ENCODE results near the gene EPDR1. TPM values are rescaled to one million over a fixed set of nuclear protein-coding genes. Genes with fewer than 3 reads are reported as not detected.

The EPDR1 gene
- total RNA-seq, 1 experiment from 2014 or later: 5.3 TPM

DNA sequence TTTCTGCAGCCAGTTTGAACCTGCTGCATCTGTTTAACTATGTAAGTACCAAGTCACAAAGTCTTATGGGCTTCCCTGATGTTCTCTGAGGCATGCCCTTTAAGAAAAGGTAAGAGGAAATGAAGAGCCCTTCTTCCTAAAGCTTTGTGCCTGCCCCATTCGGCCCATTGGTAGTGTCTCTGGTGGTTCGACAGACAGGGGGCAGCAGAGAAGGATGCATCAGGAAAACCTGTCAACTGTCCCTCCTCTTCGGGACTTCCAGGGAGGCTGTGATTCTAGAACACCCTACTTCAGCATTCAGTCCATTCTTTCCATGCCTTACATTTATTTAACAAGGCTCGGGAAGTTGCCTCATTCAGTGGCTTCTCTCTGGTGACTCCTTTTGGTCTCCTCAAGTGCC lies 1.9 kb upstream of the EPDR1 start:
- H3K27me3 ChIP-seq (ENCODE audit: insufficient read depth, low read length): peaks cover 12% of the 10 kb centered on the region; the same call in 1 of the 2 replicates

More for the DNA sequence above, 1.9 kb upstream of the EPDR1 start:
- no peak overlapping the region for H3K18ac ChIP-seq (ENCODE audit: insufficient read length, low read depth, low read length)
- H3K9me3 Mint-ChIP-seq: no peaks in the 10 kb centered on the region
- no peak overlapping the region for H3K14ac ChIP-seq (ENCODE audit: insufficient read depth, low read length)
- H3K23ac ChIP-seq (ENCODE audit: insufficient read length, low read depth, low read length): no peak overlapping the region
- H4K20me1 ChIP-seq (ENCODE audit: control insufficient read depth, insufficient read depth, insufficient read length): no peaks in the 10 kb centered on the region
- H3T11ph ChIP-seq (ENCODE audit: low read length): no peak overlapping the region
- H3K4me2 ChIP-seq (ENCODE audit: insufficient read depth, insufficient read length, low read length): no peak overlapping the region
- H3K4me1 ChIP-seq (ENCODE audit: insufficient read depth, low read length): no peaks in the 10 kb centered on the region
- H2BK12ac ChIP-seq (ENCODE audit: insufficient read length, low read depth, low read length): no peak overlapping the region
- H3K79me1 ChIP-seq (ENCODE audit: insufficient read depth, low read depth, low read length, poor library complexity, severe bottlenecking): no peaks in the 10 kb centered on the region
- no peaks in the 10 kb centered on the region for H3K9me3 ChIP-seq (ENCODE audit: control insufficient read depth, low read depth, low read length)
- no peak overlapping the region for H2AFZ ChIP-seq (ENCODE audit: low read length)
- H3K23me2 ChIP-seq (ENCODE audit: insufficient read length, low read depth, low read length, poor library complexity, severe bottlenecking): peaks cover 20% of the 10 kb centered on the region
- peak; percentile 61 for TF ChIP-seq CTCF (conservative IDR thresholded peaks at IDR 0.05)
- DNase-seq: peak; percentile 54
- H2AK5ac ChIP-seq (ENCODE audit: insufficient read length, low read length): no peak overlapping the region
- H3K56ac ChIP-seq (ENCODE audit: insufficient read length, low read depth, low read length): no peak overlapping the region
- H3K4me3 Mint-ChIP-seq: no peak overlapping the region; a peak in 1 of 5 replicates
- peaks cover 78% of the 10 kb centered on the region for H3K27me3 Mint-ChIP-seq (ENCODE audit: low read depth)
- no peak overlapping the region for H4K91ac ChIP-seq (ENCODE audit: insufficient read length, low read depth, low read length)
- H2BK120ac ChIP-seq (ENCODE audit: low read depth, low read length, poor library complexity, severe bottlenecking): no peak overlapping the region
- H4K5ac ChIP-seq (ENCODE audit: insufficient read length, low read depth, low read length): no peak overlapping the region
- H4K8ac ChIP-seq (replicated peaks; ENCODE audit: insufficient read length, low read depth, low read length): no peak overlapping the region
- H3K9ac ChIP-seq (ENCODE audit: extremely low read depth, insufficient read length, low read length): no peak overlapping the region
- no peak overlapping the region for H2BK15ac ChIP-seq (ENCODE audit: low read depth, low read length)
- H3K4ac ChIP-seq (ENCODE audit: low read depth, low read length): no peak overlapping the region
- no peak overlapping the region for H3K27ac ChIP-seq (ENCODE audit: insufficient read length, low read depth, low read length)
- no CpG with 5 or more reads among the region's 4 CpGs for WGBS (ENCODE audit: extremely low coverage, insufficient read length, low lambda C conversion rate)
- H2BK5ac ChIP-seq (ENCODE audit: insufficient read length, low read length): no peak overlapping the region
- H3K4me1 Mint-ChIP-seq: peaks cover 16 to 21% of the 10 kb centered on the region in 2 experiments
- H3K27ac Mint-ChIP-seq: no peak overlapping the region
- no peaks in the 10 kb centered on the region for H3K36me3 Mint-ChIP-seq (ENCODE audit: insufficient read depth in 1 of 3, low read depth in 3 of 3)
- H3K79me2 ChIP-seq (ENCODE audit: insufficient read depth, low read length): no peaks in the 10 kb centered on the region
- no peak overlapping the region for H2BK20ac ChIP-seq (ENCODE audit: low read depth, low read length, poor library complexity, severe bottlenecking)

Data from H9 (cell line).